ENCODE results near the gene CACNA2D3. TPM values are rescaled to one million over a fixed set of nuclear protein-coding genes. Genes with fewer than 3 reads are reported as not detected.

CACNA2D3 gene
- total RNA-seq, 4 donors from 2014 or later = 0.55 to 3.4 (median 1.6) TPM

DNA sequence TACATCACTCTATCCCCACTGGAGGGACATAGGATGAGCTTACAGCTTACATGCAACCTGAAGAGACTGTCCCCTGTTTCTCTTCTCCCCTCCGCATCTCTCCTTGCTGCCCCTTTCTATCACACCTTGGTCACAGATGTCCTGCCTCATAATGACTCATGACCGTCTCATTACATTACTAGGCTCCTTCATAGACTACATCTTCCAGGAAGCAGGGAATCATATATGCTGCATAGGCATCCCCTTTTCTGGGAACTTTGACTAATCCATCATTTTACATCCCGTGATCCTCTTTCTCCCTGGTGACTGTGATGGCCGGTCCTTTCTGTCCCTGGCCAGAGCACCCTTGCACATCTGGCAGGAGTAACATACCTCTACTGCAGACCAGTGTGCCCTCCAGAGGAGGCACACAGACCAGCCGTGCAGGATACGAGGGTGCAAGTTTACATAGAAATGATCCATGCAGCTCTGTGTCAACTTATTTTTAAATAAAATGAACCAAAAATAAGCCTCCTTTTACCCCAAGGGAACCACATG, 188.9 kb downstream of the CACNA2D3 start:
- in situ Hi-C loops (cut with MboI; ENCODE audit: low pct_ligation_motif_present in 1 of 4, low pct_unique_long_range_greater_than_20kb in 1 of 4, low sequenced_read_pairs in 3 of 4) (no loop called here), intact Hi-C loops (cut with DNase I; ENCODE audit: low total_unique reads) (no loop called here)
- 81% methylated on average over 6 of the region's 6 CpGs; no CpG with 5 or more reads in 1 of the 2 donors for WGBS, 2 donors (ENCODE audit: low coverage in 1 of 2)
- DNase-seq = no peak
- no peaks in the 10 kb centered on the region for H3K36me3 ChIP-seq
- H3K4me1 ChIP-seq = no peaks in the 10 kb centered on the region
- H3K4me3 ChIP-seq = no peak overlapping the region
- H3K27me3 ChIP-seq = no peaks in the 10 kb centered on the region
- TF ChIP-seq POLR2A (IDR thresholded peaks at IDR 0.05) (no peak), EP300 (IDR thresholded peaks at IDR 0.05; ENCODE audit: low read depth) (no peak), POLR2AphosphoS5 (IDR thresholded peaks at IDR 0.05) (no peak)
- TF ChIP-seq, protein P1, sequence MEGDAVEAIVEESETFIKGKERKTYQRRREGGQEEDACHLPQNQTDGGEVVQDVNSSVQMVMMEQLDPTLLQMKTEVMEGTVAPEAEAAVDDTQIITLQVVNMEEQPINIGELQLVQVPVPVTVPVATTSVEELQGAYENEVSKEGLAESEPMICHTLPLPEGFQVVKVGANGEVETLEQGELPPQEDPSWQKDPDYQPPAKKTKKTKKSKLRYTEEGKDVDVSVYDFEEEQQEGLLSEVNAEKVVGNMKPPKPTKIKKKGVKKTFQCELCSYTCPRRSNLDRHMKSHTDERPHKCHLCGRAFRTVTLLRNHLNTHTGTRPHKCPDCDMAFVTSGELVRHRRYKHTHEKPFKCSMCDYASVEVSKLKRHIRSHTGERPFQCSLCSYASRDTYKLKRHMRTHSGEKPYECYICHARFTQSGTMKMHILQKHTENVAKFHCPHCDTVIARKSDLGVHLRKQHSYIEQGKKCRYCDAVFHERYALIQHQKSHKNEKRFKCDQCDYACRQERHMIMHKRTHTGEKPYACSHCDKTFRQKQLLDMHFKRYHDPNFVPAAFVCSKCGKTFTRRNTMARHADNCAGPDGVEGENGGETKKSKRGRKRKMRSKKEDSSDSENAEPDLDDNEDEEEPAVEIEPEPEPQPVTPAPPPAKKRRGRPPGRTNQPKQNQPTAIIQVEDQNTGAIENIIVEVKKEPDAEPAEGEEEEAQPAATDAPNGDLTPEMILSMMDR (IDR thresholded peaks at IDR 0.05) = no peak
- no peaks in the 10 kb centered on the region for H3K9me3 ChIP-seq
- H3K27ac ChIP-seq = no peak overlapping the region

DNA sequence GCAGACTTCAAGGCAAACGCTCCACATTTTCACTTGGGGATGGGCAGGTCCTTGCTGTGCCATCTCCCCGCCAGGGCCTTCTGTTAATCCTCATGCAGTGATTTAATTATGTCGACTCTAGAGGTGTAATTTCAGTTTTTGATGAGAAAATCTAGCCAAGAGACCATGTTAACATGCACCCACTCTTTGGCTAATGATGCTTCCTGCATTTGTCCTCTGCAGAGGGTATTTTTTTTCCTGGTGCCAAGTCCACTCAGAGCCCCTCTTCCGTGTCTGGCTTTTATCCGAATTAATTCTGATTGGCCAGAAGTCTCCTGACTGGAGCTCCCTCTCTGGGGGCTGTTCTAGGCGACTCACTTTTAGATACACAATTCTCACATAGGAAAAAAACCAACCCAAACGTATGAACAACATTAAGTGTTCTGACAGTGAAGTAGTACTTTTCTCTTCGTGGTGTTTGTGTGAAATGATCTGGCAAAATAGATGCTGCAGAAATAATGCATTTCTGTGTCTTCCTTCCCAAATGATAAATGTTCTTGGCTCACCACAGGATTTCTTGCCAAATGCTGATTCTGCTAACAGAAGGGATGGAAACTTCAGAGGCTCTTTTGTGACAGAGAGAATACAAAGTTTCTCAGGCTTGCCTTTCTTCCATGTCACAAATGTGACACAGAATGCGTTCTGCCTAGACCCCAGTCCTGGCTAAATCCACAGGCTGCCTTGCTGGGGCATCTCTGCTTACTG, 190.0 kb downstream of the CACNA2D3 start:
- Histone ChIP-seq H3K27ac (no peak overlapping the region), H3K36me3 (no peaks in the 10 kb centered on the region), H3K4me1 (no peaks in the 10 kb centered on the region), H3K4me3 (no peak overlapping the region), H3K9me3 (no peaks in the 10 kb centered on the region), H3K27me3 (no peaks in the 10 kb centered on the region)
- no peak for DNase-seq
- intact Hi-C loops (cut with DNase I; ENCODE audit: low total_unique reads) (no loop called here), in situ Hi-C loops (cut with MboI; ENCODE audit: low pct_ligation_motif_present in 1 of 4, low pct_unique_long_range_greater_than_20kb in 1 of 4, low sequenced_read_pairs in 3 of 4) (no loop called here)
- TF ChIP-seq POLR2A (IDR thresholded peaks at IDR 0.05) (no peak), EP300 (IDR thresholded peaks at IDR 0.05; ENCODE audit: low read depth) (no peak), POLR2AphosphoS5 (IDR thresholded peaks at IDR 0.05) (no peak)
- TF ChIP-seq, protein P1 (IDR thresholded peaks at IDR 0.05) = no peak
- 64 to 65% methylated on average over 7 to 9 of the region's 9 CpGs for WGBS, 2 donors (ENCODE audit: low coverage in 1 of 2)

DNA sequence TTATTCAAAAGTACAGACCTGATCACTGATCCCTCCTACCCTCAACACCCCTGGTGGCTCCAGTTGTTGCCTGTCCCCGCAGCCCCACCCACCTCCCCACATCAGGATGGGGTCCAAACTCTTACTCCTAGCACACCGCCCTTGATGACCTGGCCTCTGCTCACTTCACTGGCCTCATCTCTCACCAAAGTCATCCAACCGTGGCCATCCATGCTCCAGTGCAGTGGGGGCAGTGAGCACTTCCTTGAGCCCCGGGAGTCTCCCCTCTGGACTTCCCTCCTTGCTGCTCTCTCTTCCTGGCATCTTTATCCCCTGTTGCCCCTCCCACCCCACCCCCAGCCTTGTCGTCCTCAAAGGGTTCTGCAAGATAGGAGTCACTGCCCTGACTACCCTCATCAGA, 191.1 kb downstream of the CACNA2D3 start:
- no peaks in the 10 kb centered on the region for H3K9me3 ChIP-seq
- WGBS, 2 donors (ENCODE audit: low coverage in 1 of 2) = 86 to 92% methylated on average over 5 of the region's 5 CpGs
- H3K4me3 ChIP-seq = no peak overlapping the region
- intact Hi-C loops (cut with DNase I; ENCODE audit: low total_unique reads) (no loop called here), in situ Hi-C loops (cut with MboI; ENCODE audit: low pct_ligation_motif_present in 1 of 4, low pct_unique_long_range_greater_than_20kb in 1 of 4, low sequenced_read_pairs in 3 of 4) (no loop called here)
- TF ChIP-seq POLR2A (IDR thresholded peaks at IDR 0.05) (no peak), EP300 (IDR thresholded peaks at IDR 0.05; ENCODE audit: low read depth) (no peak), POLR2AphosphoS5 (IDR thresholded peaks at IDR 0.05) (no peak)
- TF ChIP-seq, protein P1 (IDR thresholded peaks at IDR 0.05) = no peak
- H3K27ac ChIP-seq = no peak overlapping the region
- no peaks in the 10 kb centered on the region for H3K27me3 ChIP-seq
- no peak for DNase-seq
- no peaks in the 10 kb centered on the region for H3K36me3 ChIP-seq
- H3K4me1 ChIP-seq = no peaks in the 10 kb centered on the region

DNA sequence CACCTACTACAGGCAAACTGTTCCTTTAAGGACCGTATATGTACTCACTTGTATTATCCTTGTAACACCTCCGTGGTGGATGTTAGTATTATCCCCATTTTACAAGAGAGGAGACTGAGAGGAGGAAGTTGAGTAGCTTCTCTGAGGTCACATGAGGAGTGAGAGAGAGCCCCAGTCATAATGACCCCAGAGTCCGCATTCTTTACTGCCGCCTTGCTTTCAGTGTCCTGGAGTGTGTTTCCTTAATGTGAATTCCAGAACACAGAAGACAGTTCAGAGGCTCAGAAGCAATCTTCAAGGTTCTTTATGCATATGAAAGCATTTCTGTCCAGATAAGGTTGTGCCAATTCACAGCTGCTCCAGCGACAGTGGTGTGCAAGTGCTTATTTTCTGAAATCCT, 199.2 kb downstream of the CACNA2D3 start:
- Histone ChIP-seq H3K4me3 (no peak overlapping the region), H3K27me3 (no peaks in the 10 kb centered on the region), H3K27ac (no peak overlapping the region), H3K9me3 (no peaks in the 10 kb centered on the region), H3K36me3 (no peaks in the 10 kb centered on the region), H3K4me1 (peaks cover 0 to 16% (median 6%) of the 10 kb centered on the region in 4 donors)
- in situ Hi-C loops (cut with MboI; ENCODE audit: low pct_ligation_motif_present in 1 of 4, low pct_unique_long_range_greater_than_20kb in 1 of 4, low sequenced_read_pairs in 3 of 4) (no loop called here), intact Hi-C loops (cut with DNase I; ENCODE audit: low total_unique reads) (no loop called here)
- 25 to 38% methylated on average over 5 of the region's 5 CpGs for WGBS, 2 donors (ENCODE audit: low coverage in 1 of 2)
- TF ChIP-seq POLR2A (IDR thresholded peaks at IDR 0.05) (no peak), POLR2AphosphoS5 (IDR thresholded peaks at IDR 0.05) (no peak), EP300 (IDR thresholded peaks at IDR 0.05; ENCODE audit: low read depth) (no peak)
- TF ChIP-seq, protein P1 (IDR thresholded peaks at IDR 0.05) = no peak
- DNase-seq = peak; percentile 14

Data from transverse colon (tissue), 4 donors.